HepG2 (cell line): ENCODE results near the gene ITIH1. TPM values are rescaled to one million over a fixed set of nuclear protein-coding genes. Genes with fewer than 3 reads are reported as not detected.

Experiments
- ATF1 ChIP-seq: IDR thresholded peaks from 2 replicates; pipeline ENCODE4 v1.6.1; 2016; ENCODE audit warnings: mild to moderate bottlenecking, control low read depth
- FUBP1 ChIP-seq: sonication (generic); formaldehyde crosslinking; IDR thresholded peaks from 2 replicates; pipeline ENCODE4 v1.5.1; 2020; ENCODE audit warnings: missing genetic modification reagents, mild to moderate bottlenecking, borderline replicate concordance
- HNRNPLL ChIP-seq: fragments of 200-400 bp; formaldehyde crosslinking; IDR thresholded peaks from 2 replicates; pipeline ENCODE4 v1.6.1; 2017; ENCODE audit warnings: mild to moderate bottlenecking, low read depth, low read length; ENCODE audit not compliant: poor library complexity, severe bottlenecking
- IRX3 ChIP-seq: sonication (generic); formaldehyde crosslinking; IDR thresholded peaks from 2 replicates; pipeline ENCODE4 v1.8.1; 2023; ENCODE audit warnings: mild to moderate bottlenecking, low read depth, missing genetic modification reagents, borderline replicate concordance
- MBD4 ChIP-seq: IDR thresholded peaks from 2 replicates; pipeline ENCODE4 v1.6.1; 2012; ENCODE audit warnings: low read length, inconsistent platforms, borderline replicate concordance
- MLX ChIP-seq: IDR thresholded peaks from 2 replicates; pipeline ENCODE4 v1.6.1; 2016
- PAF1 ChIP-seq: IDR thresholded peaks from 2 replicates; pipeline ENCODE4 v1.6.1; 2016; ENCODE audit warnings: missing genetic modification reagents, missing compliant biosample characterization
- PPARG ChIP-seq: conservative IDR thresholded peaks from 2 replicates; pipeline ENCODE4 v1.6.1; 2016; ENCODE audit warnings: missing biosample characterization, missing genetic modification reagents
- PTBP1 ChIP-seq: fragments of 200-400 bp; formaldehyde crosslinking; IDR thresholded peaks from 2 replicates; pipeline ENCODE4 v1.6.1; 2018; ENCODE audit warnings: low read length, low read depth; ENCODE audit not compliant: poor library complexity, severe bottlenecking
- SOX5 ChIP-seq: IDR thresholded peaks from 2 replicates; pipeline ENCODE4 v1.6.1; 2016; ENCODE audit warnings: borderline replicate concordance
- THAP11 ChIP-seq: IDR thresholded peaks from 2 replicates; pipeline ENCODE4 v1.6.1; 2016; ENCODE audit warnings: missing biosample characterization, missing genetic modification reagents
- ZBTB33 ChIP-seq: sonication (generic); formaldehyde crosslinking; IDR thresholded peaks from 2 replicates; pipeline ENCODE4 v1.4.0; 2020; ENCODE audit warnings: missing genetic modification reagents
- ZBTB37 ChIP-seq: sonication (generic); formaldehyde crosslinking; IDR thresholded peaks from 2 replicates; pipeline ENCODE4 v1.4.0; 2020; ENCODE audit warnings: mild to moderate bottlenecking, missing genetic modification reagents
- ZNF101 ChIP-seq: sonication (generic); formaldehyde crosslinking; IDR thresholded peaks from 2 replicates; pipeline ENCODE4 v1.4.0; 2020; ENCODE audit warnings: mild to moderate bottlenecking, low read depth, missing genetic modification reagents, borderline replicate concordance
- ZNF3 ChIP-seq: IDR thresholded peaks from 2 replicates; pipeline ENCODE4 v1.7.0; 2017; ENCODE audit warnings: inconsistent platforms
- ZNF451 ChIP-seq: sonication (generic); formaldehyde crosslinking; IDR thresholded peaks from 2 replicates; pipeline ENCODE4 v1.5.0; 2020; ENCODE audit warnings: mild to moderate bottlenecking, missing genetic modification reagents
- ZNF577 ChIP-seq: sonication (generic); formaldehyde crosslinking; IDR thresholded peaks from 2 replicates; pipeline ENCODE4 v1.4.0; 2020; ENCODE audit warnings: mild to moderate bottlenecking, low read depth, missing genetic modification reagents, borderline replicate concordance
- ZNF839 ChIP-seq: sonication (generic); formaldehyde crosslinking; IDR thresholded peaks from 2 replicates; pipeline ENCODE4 v1.4.0; 2020; ENCODE audit warnings: missing genetic modification reagents, mild to moderate bottlenecking, borderline replicate concordance
- polyA plus RNA-seq, 8 experiments: library from polyadenylated mRNA; depleted of rRNA in 3 of 8; stranded (reverse) in 7 of 8; unstranded in 1 of 8; fragments of >200 nt; fragmentation: Illumina TruSeq in 4 of 8; extraction: Trizol in 4 of 8; gene quantifications; 2 replicates each; pipeline versions ENCODE4 v1.2.1 to v1.2.3, GENCODE V29; 2011 to 2016; ENCODE audit warnings: low read depth in 4 of 8, missing spikeins in 1 of 8, mixed read lengths in 1 of 8; ENCODE audit not compliant: insufficient read depth in 1 of 8
- total RNA-seq, 5 experiments: library from RNA; depleted of rRNA; stranded (reverse); fragments of >200 nt; fragmentation: Illumina TruSeq; extraction: Trizol; gene quantifications; 2 replicates each; pipeline ENCODE4 v1.2.3, GENCODE V29; 2016; ENCODE audit warnings: low read depth in 1 of 5
- TF ChIP-seq, protein P1 (sequence below), 2 experiments: IDR thresholded peaks; 2 replicates each; pipeline ENCODE4 v1.6.1; 2011 to 2012; ENCODE audit warnings: low read length in 2 of 2, borderline replicate concordance in 1 of 2, low read depth in 1 of 2, mild to moderate bottlenecking in 1 of 2, moderate library complexity in 1 of 2

ITIH1 gene
- total and polyA plus RNA-seq, 2 of the 13 experiments (the other 11 are each of a cell fraction or from before 2014, with no cell fraction given): 12.3 to 19.6 TPM

DNA sequence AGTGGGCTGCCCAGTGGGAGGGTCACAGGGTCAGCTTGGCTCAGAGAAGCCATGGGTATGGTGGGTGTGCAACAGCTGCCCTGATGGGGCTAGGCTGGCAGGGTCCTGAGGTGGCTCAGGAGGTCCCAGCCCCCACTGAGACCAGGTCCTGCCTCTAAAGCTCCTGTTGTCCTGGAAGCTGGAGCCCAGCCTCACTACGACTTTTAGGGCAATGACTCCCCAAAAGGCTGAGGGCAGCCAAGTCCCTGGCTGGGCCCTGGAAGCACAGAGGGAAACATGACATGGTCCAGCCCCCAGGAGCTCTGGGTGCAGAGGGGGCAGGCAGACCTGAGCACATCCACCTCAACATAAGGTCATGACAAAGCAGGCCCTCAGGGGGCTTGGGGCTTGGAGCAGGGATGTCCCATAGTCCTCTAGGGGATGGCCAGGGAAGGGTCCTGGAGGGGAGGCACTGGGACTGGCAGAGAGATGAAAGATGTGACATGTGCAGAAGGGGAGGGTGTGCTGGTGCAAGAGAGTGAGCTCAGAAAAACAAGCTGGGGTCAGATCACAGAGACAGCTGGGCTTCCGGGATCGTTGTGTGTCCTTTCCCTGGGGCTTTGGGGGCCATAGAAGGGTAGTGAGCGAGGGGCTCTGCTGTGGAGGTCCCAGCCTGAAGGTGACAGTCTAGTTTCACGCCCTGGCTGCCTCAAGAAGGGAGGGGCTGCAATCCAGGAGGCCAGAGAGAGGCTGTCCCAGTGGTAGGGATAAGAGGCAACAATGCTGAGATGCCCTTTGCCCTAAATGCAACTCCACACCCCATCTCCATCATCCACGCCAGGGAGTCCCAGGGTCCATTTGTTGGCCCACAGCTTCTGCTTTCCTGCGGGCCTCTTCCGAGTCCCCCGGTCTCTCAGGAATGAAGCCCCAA is 16.6 kb downstream of the ITIH1 start (continued):
- no peak for TF ChIP-seq ZBTB33 (CRISPR knock-in tag)
- no peak for TF ChIP-seq ZNF839
- TF ChIP-seq ZNF451 (CRISPR knock-in tag): peak; percentile 6; the same call in 1 of the 2 replicates
- TF ChIP-seq SOX5 (CRISPR knock-in tag): peak; percentile 25; the same call in 1 of the 2 replicates
- no peak for TF ChIP-seq FUBP1
- TF ChIP-seq MBD4: no peak
- no peak for TF ChIP-seq PAF1 (CRISPR knock-in tag)
- TF ChIP-seq HNRNPLL: no peak
- TF ChIP-seq ZNF3 (CRISPR knock-in tag): no peak
- TF ChIP-seq, protein P1, sequence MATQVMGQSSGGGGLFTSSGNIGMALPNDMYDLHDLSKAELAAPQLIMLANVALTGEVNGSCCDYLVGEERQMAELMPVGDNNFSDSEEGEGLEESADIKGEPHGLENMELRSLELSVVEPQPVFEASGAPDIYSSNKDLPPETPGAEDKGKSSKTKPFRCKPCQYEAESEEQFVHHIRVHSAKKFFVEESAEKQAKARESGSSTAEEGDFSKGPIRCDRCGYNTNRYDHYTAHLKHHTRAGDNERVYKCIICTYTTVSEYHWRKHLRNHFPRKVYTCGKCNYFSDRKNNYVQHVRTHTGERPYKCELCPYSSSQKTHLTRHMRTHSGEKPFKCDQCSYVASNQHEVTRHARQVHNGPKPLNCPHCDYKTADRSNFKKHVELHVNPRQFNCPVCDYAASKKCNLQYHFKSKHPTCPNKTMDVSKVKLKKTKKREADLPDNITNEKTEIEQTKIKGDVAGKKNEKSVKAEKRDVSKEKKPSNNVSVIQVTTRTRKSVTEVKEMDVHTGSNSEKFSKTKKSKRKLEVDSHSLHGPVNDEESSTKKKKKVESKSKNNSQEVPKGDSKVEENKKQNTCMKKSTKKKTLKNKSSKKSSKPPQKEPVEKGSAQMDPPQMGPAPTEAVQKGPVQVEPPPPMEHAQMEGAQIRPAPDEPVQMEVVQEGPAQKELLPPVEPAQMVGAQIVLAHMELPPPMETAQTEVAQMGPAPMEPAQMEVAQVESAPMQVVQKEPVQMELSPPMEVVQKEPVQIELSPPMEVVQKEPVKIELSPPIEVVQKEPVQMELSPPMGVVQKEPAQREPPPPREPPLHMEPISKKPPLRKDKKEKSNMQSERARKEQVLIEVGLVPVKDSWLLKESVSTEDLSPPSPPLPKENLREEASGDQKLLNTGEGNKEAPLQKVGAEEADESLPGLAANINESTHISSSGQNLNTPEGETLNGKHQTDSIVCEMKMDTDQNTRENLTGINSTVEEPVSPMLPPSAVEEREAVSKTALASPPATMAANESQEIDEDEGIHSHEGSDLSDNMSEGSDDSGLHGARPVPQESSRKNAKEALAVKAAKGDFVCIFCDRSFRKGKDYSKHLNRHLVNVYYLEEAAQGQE (IDR thresholded peaks at IDR 0.05; ENCODE audit: borderline replicate concordance in 1 of 2, low read depth in 1 of 2, low read length in 2 of 2): no peak
- TF ChIP-seq IRX3 (CRISPR knock-in tag): no peak
- no peak for TF ChIP-seq ZNF577 (CRISPR knock-in tag)
- no peak for TF ChIP-seq PTBP1
- TF ChIP-seq ATF1 (CRISPR knock-in tag): no peak
- no peak for TF ChIP-seq ZBTB37
- TF ChIP-seq PPARG: peak; percentile 73; the same call in 1 of the 2 replicates
- TF ChIP-seq ZNF101 (CRISPR knock-in tag): no peak
- TF ChIP-seq THAP11 (CRISPR knock-in tag): no peak; the same call in 1 of the 2 replicates
- TF ChIP-seq MLX: no peak
